GM19395 (cell line): ENCODE measurements around the gene DIS3.
"Not testable (repeated sequence)": the region's sequence is repeated elsewhere in the genome, so short reads cannot be mapped to it uniquely, and the experiment has no call there.

Experiments
- ATAC-seq: cut with Tn5 transposase; IDR thresholded peaks from one replicate; pipeline ENCODE4 v1.9.1; 2021; ENCODE audit warnings: mild to moderate bottlenecking, moderate library complexity; ENCODE audit not compliant: unreplicated experiment

The DIS3 gene

DNA sequence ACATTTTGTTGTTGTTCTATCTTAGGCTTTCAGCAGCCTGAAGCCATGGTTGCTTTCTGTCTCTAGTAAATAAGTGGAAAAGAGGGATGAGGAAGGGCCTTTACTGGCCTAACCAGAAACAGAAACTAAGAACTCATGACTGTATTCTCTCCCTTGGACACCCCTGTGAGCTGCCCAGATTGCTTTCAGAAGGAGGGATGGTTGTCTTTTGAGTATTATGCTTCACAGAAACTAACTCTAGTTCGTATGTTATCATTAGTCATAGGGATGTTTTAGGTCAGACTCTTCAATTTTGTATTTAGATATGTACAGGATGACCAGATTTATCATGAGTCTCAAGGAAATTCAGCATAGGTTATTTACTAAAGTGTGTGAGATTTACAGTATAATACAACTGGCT lies 36.4 kb downstream of the DIS3 start:
- no peak for ATAC-seq

GRCh38 chr13:72740015-72740414 lies 41.7 kb downstream of the DIS3 start:
- no peak for ATAC-seq

DNA sequence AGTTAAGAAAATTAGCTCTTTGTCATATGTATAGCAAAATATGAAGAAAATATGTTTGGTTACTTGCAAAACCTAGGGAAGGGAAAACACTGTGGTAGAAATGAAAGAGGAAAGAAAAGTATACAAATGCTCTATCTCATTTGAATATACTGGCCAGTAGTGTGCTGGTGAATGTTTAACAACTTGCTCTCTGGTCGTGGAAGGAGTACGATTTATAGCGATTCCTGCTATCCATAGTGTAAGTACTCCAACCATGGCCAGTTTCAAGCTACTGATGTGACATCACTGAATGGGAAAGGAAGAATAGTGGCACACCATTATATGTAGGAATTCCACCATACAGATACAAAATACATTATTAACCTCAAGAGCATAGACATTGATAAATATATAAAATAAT lies 44.7 kb downstream of the DIS3 start:
- ATAC-seq = no peak

DNA sequence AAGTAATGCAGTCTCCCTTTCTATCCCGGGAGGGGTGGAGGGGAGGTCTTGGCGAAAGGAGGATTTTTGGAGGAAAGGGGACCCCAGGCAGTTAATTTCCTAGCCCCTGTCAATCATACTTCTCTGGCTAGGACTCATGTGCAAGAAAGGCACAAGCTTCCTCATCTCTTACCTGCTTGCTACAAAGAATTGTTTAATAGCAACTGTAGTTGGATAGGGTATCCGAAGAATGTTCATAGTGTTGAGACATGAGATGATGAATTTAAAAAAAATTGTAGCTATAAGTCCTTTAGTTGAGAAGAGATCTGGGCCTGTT lies 53.5 kb downstream of the DIS3 start:
- ATAC-seq = no peak

DNA sequence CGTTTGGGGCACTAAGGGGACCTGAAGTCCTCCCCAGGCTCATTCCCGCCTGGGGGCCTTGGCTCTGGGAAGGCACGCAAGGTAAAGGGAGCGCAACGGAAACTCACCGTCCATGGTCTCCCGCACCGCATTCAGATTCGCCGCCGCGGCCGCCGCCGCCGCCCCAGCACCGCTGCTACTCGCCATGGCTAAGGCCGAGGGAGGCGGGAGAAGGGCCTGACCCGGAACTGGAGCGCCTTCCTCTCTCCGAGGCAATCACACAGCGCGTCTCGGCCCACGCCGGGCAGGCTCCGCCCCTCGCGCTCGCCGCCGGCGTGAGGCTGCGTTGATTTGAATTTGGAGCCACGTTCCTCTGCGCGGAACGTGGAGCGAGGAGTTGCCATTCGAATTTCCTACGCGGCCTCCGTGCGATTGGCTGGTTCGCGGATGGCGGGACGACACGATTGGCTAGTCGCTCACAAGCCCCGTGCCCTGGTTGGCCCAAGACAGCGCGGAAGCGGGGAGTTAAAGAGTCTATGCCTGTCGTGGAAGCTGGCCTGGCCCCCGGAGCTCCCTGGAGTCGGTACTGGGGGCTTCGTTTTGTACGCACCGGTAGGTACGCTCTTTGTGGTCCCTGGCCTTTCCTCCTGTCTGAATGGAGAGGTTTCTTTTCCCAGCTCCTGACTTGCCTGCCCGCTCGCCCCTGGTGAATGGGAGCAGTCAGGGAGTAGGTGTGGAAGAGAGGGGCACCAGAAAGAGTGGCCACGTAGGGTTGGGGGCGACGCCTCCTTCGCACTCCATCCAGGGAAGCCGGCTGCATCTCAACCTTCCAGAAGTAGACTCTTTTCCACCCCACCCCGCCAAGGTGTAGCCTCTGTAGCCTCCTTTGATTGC lies 54.0 kb downstream of the DIS3 start, which contains the start of the genes BORA and MZT1:
BORA (plus strand) TSS at position 507 of the 873 bp plus-strand sequence. CDS start 1,018 bp downstream, outside the sequence.
MZT1 (minus strand) TSS at position 213 of the 873 bp plus-strand sequence; CDS start at position 186, 27 bp downstream.
- ATAC-seq = peak; percentile 93

DNA sequence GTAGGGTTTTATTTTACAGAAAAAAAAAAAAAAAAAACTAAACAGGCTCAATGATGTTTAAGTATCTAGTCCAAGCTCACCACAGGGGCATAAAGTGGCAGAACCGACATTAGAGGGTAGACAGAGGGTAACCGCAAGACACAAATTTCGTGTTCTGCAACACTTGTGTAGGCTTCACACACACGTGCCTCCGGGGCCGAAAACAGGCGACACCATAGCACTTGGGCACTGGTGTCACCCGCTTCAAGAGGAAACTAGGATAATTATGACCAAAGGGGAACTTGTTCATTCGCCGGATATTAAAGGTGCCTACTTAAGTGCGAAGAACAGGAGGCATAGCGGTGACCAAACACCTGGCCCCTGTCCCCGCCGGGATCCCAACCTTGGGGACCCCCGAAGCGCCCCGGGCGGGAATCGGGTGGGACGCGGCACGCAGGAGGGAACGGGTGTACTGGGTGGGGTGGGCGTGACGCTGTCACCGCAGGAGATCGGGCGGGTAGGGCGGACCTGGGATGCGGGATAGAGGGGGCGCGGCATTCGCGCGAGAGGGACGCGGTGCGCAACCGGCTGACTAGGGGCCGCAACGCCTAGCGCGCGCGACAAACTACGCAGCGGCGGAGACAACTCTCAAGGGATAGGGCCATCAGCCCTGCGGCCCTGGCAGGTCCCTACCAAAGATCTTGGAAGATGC lies 54.8 kb downstream of the DIS3 start:
- ATAC-seq = peak; percentile 35

DNA sequence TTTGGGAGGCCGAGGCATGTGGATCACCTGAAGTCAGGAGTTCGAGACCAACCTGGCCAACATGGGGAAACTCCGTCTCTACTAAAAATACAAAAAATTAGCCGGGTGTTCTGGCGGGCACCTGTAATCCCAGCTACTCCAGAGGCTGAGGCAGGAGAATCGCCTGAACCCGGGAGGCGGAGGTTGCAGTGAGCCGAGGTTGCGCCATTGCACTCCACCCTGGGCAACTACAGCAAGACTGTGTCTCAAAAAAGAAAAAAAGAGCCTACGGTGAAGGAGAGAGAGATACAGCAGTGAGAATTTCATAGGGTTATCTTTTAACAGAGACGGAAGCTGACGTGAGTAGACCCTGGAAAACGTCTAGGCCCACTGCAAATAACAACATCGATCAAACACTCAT lies 55.5 kb downstream of the DIS3 start:
- not testable (repeated sequence) for ATAC-seq

- ATAC-seq = no peak
Measured at GRCh38 chr13:72716776-72717175, 64.9 kb downstream of the DIS3 start.
